HepG2 (cell line): ENCODE results near the gene FAM117A. TPM values are rescaled to one million over a fixed set of nuclear protein-coding genes. Genes with fewer than 3 reads are reported as not detected.
A peak's percentile ranks its signal among the peaks of the same experiment; 100 is the strongest.

Experiments
- ASH2L ChIP-seq: fragments of 300-600, 200-600 bp; sonication (generic); IDR thresholded peaks from 2 replicates; pipeline ENCODE4 v1.7.0; 2017; ENCODE audit warnings: low read depth, mild to moderate bottlenecking, moderate library complexity, mixed read lengths, low read length; ENCODE audit not compliant: insufficient read length
- CEBPZ ChIP-seq: IDR thresholded peaks from 2 replicates; pipeline ENCODE4 v1.6.1; 2012; ENCODE audit warnings: low read length, improper control_type of control experiment
- PPARG ChIP-seq: conservative IDR thresholded peaks from 2 replicates; pipeline ENCODE4 v1.6.1; 2016; ENCODE audit warnings: missing biosample characterization, missing genetic modification reagents
- PREB ChIP-seq: sonication (generic); formaldehyde crosslinking; IDR thresholded peaks from 2 replicates; pipeline ENCODE4 v1.4.0; 2020; ENCODE audit warnings: missing genetic modification reagents
- RFX5 ChIP-seq: IDR thresholded peaks from 2 replicates; pipeline ENCODE4 v1.6.1; 2011; ENCODE audit warnings: low read depth, low read length, improper control_type of control experiment
- RXRB ChIP-seq: IDR thresholded peaks from 2 replicates; pipeline ENCODE4 v1.6.1; 2016; ENCODE audit warnings: borderline replicate concordance, missing genetic modification reagents, missing compliant biosample characterization
- SCMH1 ChIP-seq: sonication (generic); formaldehyde crosslinking; IDR thresholded peaks from 2 replicates; pipeline ENCODE4 v1.9.0; 2021; ENCODE audit warnings: missing genetic modification reagents, mild to moderate bottlenecking, borderline replicate concordance
- SNAI1 ChIP-seq: sonication (generic); formaldehyde crosslinking; IDR thresholded peaks from 2 replicates; pipeline ENCODE4 v1.5.0; 2020; ENCODE audit warnings: mild to moderate bottlenecking, missing genetic modification reagents, borderline replicate concordance
- SP1 ChIP-seq, 2 experiments: fragments of 450-650 bp in 1 of 2; sonication (generic) in 1 of 2; formaldehyde crosslinking in 1 of 2; IDR thresholded peaks; 2 replicates each; pipeline versions ENCODE4 v1.4.0 to v1.6.1; 2016 to 2020; ENCODE audit warnings: missing genetic modification reagents in 1 of 2
- SP2 ChIP-seq: sonication (generic); formaldehyde crosslinking; IDR thresholded peaks from 2 replicates; pipeline ENCODE4 v1.5.1; 2020; ENCODE audit warnings: mild to moderate bottlenecking, missing genetic modification reagents
- TBP ChIP-seq: sonication (generic); formaldehyde crosslinking; IDR thresholded peaks from 2 replicates; pipeline ENCODE4 v1.5.0; 2020; ENCODE audit warnings: missing genetic modification reagents
- ZBTB8A ChIP-seq: sonication (generic); formaldehyde crosslinking; IDR thresholded peaks from 2 replicates; pipeline ENCODE4 v1.4.0; 2020; ENCODE audit warnings: mild to moderate bottlenecking, low read depth, missing genetic modification reagents, borderline replicate concordance
- ZNF12 ChIP-seq: sonication (generic); formaldehyde crosslinking; IDR thresholded peaks from 2 replicates; pipeline ENCODE4 v1.5.0; 2020; ENCODE audit warnings: missing genetic modification reagents
- ZNF33A ChIP-seq: sonication (generic); formaldehyde crosslinking; IDR thresholded peaks from 2 replicates; pipeline ENCODE4 v1.5.1; 2020; ENCODE audit warnings: missing genetic modification reagents, mild to moderate bottlenecking, moderate library complexity, borderline replicate concordance
- ZNF512 ChIP-seq: sonication (generic); formaldehyde crosslinking; IDR thresholded peaks from 2 replicates; pipeline ENCODE4 v1.4.0; 2020; ENCODE audit warnings: mild to moderate bottlenecking, missing genetic modification reagents
- ZNF574 ChIP-seq: sonication (generic); formaldehyde crosslinking; IDR thresholded peaks from 2 replicates; pipeline ENCODE4 v1.4.0; 2020; ENCODE audit warnings: missing genetic modification reagents
- ZNF605 ChIP-seq: sonication (generic); formaldehyde crosslinking; IDR thresholded peaks from 2 replicates; pipeline ENCODE4 v1.8.0; 2022; ENCODE audit warnings: mild to moderate bottlenecking, missing genetic modification reagents
- ZNF766 ChIP-seq: sonication (generic); formaldehyde crosslinking; IDR thresholded peaks from 2 replicates; pipeline ENCODE4 v1.5.0; 2020; ENCODE audit warnings: missing genetic modification reagents, borderline replicate concordance
- ZNF816 ChIP-seq: sonication (generic); formaldehyde crosslinking; IDR thresholded peaks from 2 replicates; pipeline ENCODE4 v1.8.0; 2022; ENCODE audit warnings: missing genetic modification reagents, mild to moderate bottlenecking, borderline replicate concordance
- polyA plus RNA-seq, 8 experiments: library from polyadenylated mRNA; depleted of rRNA in 3 of 8; stranded (reverse) in 7 of 8; unstranded in 1 of 8; fragments of >200 nt; fragmentation: Illumina TruSeq in 4 of 8; extraction: Trizol in 4 of 8; gene quantifications; 2 replicates each; pipeline versions ENCODE4 v1.2.1 to v1.2.3, GENCODE V29; 2011 to 2016; ENCODE audit warnings: low read depth in 4 of 8, missing spikeins in 1 of 8, mixed read lengths in 1 of 8; ENCODE audit not compliant: insufficient read depth in 1 of 8
- total RNA-seq, 5 experiments: library from RNA; depleted of rRNA; stranded (reverse); fragments of >200 nt; fragmentation: Illumina TruSeq; extraction: Trizol; gene quantifications; 2 replicates each; pipeline ENCODE4 v1.2.3, GENCODE V29; 2016; ENCODE audit warnings: low read depth in 1 of 5

FAM117A gene
- total and polyA plus RNA-seq, 2 of the 13 experiments (the other 11 are each of a cell fraction or from before 2014, with no cell fraction given): 12.1 to 19.8 TPM

GRCh38 chr17:49677933-49678847 is 85.7 kb downstream of the FAM117A start, which contains the start of gene SPOP (continued):
- TF ChIP-seq ZNF512 (CRISPR knock-in tag) (peak; percentile 29; the same call in 1 of the 2 replicates), TBP (CRISPR knock-in tag) (no peak), PREB (CRISPR knock-in tag) (no peak; the same call in 1 of the 2 replicates), ZNF605 (peak; percentile 100), RFX5 (peak; percentile 20; the same call in 1 of the 2 replicates), ZNF12 (peak; percentile 85), RXRB (peak; percentile 77), ASH2L (peak; percentile 60), CEBPZ (no peak), ZNF33A (CRISPR knock-in tag) (no peak), SNAI1 (CRISPR knock-in tag) (peak; percentile 99), PPARG (CRISPR knock-in tag) (peak; percentile 89), SP1 (IDR thresholded peaks at IDR 0.05) (no peak), SP1 (CRISPR knock-in tag; IDR thresholded peaks at IDR 0.05) (peak; percentile 89), SCMH1 (CRISPR knock-in tag) (no peak), ZBTB8A (0 out of 2 replicates have a peak, but pooled peaks have one; percentile 44), ZNF766 (CRISPR knock-in tag) (peak; percentile 99), ZNF816 (CRISPR knock-in tag) (peak; percentile 98), ZNF574 (CRISPR knock-in tag) (peak; percentile 82), SP2 (CRISPR knock-in tag) (peak; percentile 42)
